ENCODE results near the gene LMX1A.

DNA sequence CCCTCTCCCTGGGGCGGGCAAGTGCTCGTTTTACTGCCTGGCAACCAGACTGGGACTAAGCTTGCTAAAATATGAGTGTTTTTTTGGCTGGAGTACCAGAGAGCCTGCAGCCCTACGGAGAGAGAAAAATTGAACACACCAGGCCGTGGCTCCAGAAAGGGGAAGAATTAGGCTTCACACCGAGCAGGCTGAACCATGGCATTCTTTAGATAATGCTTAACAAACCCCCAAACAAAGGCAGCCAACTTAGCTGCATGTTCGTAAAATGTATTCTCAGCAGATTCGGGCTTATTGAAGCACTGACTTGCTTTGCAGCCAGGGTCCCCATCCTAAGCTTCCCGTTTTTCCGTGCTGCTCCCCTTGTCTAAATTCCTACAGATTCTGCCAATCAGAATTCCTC, 76.6 kb downstream of the LMX1A start:
- no peak for TF ChIP-seq POLR2A (IDR thresholded peaks at IDR 0.05)
- TF ChIP-seq, protein P1, sequence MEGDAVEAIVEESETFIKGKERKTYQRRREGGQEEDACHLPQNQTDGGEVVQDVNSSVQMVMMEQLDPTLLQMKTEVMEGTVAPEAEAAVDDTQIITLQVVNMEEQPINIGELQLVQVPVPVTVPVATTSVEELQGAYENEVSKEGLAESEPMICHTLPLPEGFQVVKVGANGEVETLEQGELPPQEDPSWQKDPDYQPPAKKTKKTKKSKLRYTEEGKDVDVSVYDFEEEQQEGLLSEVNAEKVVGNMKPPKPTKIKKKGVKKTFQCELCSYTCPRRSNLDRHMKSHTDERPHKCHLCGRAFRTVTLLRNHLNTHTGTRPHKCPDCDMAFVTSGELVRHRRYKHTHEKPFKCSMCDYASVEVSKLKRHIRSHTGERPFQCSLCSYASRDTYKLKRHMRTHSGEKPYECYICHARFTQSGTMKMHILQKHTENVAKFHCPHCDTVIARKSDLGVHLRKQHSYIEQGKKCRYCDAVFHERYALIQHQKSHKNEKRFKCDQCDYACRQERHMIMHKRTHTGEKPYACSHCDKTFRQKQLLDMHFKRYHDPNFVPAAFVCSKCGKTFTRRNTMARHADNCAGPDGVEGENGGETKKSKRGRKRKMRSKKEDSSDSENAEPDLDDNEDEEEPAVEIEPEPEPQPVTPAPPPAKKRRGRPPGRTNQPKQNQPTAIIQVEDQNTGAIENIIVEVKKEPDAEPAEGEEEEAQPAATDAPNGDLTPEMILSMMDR (IDR thresholded peaks at IDR 0.05): no peak
